NCI-H446 treated with DMSO at 0.1 percent for 48 hours (cell line): ENCODE measurements around the gene POLR3C.
A peak's percentile ranks its signal among the peaks of the same experiment; 100 is the strongest.
"Not testable (repeated sequence)": the region's sequence is repeated elsewhere in the genome, so short reads cannot be mapped to it uniquely, and the experiment has no call there.

Experiments used
- DNase-seq: peaks from one replicate; lab custom pipeline; 2025; lab: John Stamatoyannopoulos, UW

POLR3C gene

GRCh38 chr1:145822779-145823331 lies 1.1 kb upstream of the POLR3C start:
- DNase-seq, result not testable (repeated sequence)

- DNase-seq, result no peak
Observed at GRCh38 chr1:145824499-145824842, 471 bp downstream of the POLR3C start.

DNA sequence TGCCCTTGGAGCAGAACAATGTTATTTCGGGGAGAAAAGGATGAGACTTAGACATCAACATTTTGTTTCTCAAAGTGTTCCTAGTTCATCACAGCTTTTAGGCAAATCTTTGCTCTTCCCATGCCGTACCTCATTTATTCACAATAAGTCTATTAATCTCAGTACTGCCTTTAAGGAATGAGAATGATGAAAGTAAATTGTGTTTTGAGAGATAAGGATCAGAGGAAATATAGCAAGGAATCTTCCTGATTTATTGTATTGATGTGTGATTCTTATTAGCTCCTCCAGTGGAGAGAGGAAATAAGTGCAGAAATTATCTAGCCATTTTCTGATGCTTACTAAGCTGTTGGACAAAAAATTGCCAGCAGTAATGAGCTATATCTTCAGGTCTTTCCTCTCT lies 2.0 kb downstream of the POLR3C start:
- DNase-seq, result no peak

DNA sequence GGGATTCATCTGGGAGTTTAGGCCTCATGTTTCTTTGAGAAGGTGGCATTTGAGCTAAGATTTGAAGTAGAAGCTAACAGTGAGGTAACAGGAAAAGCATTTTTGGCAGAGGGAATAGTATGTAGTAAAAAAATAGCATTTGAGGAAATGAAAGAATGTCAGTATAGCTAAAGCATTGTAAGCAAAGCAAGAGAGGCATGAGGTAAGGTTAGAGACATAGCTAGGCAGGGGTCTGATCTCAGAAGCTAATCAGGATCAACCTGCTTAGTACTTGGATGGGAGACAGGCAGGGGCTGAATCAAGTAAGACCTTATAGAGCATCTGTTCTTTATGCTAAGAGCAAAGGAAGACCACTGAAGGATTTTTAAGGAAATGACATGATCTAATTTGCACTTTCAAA lies 4.0 kb downstream of the POLR3C start:
- no peak for DNase-seq

GRCh38 chr1:145828367-145829026 lies 4.5 kb downstream of the POLR3C start:
- DNase-seq, result no peak

GRCh38 chr1:145830810-145831209 lies 6.8 kb downstream of the POLR3C start:
- not testable (repeated sequence) for DNase-seq

- DNase-seq, result no peak
Observed at GRCh38 chr1:145837656-145838055, 13.7 kb downstream of the POLR3C start.

- no peak for DNase-seq
Observed at GRCh38 chr1:145843031-145843430, 19.0 kb downstream of the POLR3C start.

- DNase-seq, result no peak
Observed at GRCh38 chr1:145845144-145845513, 21.1 kb downstream of the POLR3C start.

DNA sequence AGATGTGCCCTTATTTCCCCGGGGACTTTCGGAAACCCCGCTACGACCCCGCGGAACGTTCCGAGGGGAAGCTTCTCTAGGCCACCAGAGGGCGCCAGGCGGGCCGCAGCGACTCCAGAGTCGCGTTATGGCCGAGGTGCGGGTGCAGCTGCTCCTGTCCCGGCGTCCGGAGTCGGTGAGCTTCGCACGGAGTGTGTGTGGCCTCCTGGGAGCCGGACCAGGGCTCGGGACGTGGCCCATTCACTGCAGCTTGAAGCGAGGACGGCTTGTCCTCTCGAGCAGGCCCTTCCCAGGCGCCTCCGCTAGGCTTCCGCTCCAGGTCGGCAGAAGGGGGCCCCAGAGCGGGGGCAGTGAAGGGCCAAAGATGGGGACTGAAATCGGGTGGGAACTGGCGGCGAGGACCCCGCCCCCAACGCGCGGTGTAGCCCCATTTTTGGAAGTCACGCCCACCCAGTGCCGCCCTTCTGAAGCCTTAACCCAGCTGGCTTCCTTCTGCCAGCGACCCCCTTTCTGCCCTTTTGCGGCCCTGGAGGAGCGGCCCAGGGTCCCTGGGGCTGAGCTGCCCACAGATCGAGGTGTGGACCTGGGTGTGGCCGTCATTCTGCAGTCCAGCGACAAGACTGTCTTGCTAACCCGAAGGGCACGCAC lies 21.6 kb downstream of the POLR3C start, which contains the start of gene NUDT17:
Gene NUDT17, plus strand, starts transcription at position 117 of the 648 bp plus-strand sequence. Its CDS starts 11 bp downstream, at position 128.
- DNase-seq, result peak; percentile 46

GRCh38 chr1:145846201-145846612 lies 22.2 kb downstream of the POLR3C start:
- DNase-seq, result no peak

GRCh38 chr1:145847827-145848226 lies 23.8 kb downstream of the POLR3C start:
- DNase-seq, result no peak

DNA sequence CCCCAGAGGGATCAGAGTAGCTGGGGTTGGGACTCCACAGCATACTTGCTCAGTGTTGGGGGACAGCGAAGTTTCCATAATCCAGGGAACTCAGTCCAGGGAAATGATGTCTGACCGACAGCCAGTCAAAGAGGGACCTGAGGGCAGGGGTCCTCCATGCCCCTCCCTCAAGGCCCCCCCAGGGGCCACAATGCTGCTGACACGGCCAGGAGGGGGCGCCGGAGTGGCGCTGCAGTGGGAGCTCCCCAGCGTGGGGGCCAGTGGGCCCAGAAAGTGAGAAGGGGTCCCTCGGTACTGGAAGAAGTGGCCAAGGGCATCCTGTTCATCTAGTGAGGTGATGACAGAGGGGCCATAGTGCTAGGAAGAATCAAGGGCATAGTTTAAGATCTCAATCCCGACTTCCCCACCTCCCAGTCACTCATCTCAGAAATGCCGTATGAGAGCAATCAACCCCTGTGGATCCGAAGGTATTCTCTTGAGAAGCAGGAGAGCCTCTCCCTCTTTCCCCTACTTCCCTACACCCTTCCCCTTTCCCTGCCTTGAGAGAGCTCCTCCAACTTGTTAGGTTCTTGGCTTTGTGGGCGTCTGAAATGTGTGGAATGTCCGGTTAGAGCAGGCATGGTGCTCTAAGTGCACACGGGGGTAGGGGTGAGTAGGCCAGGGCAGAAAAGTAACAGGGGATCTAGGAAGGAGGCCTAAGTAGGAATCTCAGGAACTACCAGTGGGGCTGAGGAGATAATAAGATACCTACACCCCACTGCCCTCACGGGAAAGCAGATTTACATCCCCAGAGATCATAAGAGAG lies 25.6 kb downstream of the POLR3C start:
- DNase-seq, result no peak

DNA sequence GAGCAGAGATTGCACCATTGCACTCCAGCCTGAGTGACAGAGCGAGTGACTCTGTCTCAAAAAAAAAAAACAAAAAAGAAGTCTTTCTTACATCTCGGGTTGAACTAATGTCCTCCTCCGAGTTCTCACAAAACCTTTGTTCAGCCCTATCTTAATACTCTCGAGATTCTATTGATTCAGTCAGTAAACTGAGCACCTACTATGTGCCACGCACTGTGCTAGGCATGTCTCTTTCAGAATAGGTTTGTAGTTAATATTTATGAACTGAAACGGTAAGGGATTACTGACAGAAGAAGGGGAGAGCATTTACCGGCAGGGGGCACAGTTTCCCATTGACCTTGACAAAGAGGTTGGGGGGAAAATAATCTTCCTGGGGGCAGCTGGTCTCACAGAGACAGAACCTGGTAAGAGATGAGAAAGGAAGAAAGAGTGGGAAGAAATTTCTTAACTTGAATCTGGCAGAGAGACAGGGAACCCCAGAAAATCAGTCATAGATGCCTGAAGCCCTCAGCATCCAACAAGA lies 31.5 kb downstream of the POLR3C start:
- no peak for DNase-seq

DNA sequence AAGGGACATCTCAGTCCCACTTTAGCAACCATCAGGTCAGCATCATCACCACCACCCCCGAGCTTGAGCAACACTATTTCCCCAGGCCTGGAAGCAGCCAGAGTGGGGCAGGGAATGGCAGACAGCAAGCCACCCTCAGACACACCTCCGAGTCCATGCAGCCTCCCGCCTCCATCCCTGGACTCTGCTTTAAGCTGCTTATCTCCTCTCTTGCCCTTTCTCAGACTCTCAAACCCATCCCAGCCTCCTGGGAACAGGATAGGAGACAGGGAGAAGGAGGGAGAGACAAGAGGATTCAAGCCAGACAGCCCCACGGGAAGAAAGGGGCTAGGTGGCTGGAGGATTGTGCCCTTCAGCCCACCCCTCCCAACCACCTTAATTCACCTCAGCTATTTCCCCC lies 33.2 kb downstream of the POLR3C start:
- DNase-seq, result no peak

DNA sequence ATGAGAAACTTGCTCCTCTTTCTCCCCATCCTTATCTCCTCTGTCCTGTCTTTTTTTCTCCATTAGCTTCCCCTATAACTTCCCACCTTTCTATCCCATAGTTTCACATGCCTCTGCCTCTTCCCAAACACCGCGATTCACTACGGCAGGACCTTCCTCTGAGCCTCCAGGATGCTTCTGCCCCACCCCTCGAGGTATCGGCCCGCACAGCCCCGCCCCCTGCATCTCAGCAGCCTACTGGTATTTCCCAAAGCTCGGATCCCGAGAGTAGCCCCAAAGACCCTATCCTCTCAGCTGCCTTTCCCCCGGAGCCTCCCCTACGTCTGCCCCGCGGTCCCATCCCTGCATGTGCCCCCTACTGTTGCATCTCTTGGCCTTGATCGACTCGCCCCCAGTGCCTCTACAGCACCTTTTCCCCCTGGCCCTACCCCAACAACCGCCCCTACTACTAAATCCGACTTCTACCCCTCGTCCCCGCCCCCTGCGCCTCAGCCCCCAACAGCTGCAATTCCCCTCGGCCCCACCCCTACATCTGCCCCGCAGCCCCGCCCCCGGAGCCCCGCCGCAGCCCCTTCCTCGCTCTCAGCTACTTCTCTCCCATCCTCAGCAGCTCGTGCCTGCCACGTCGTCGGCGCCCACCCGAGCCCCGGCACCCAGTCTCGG lies 34.4 kb downstream of the POLR3C start:
- no peak for DNase-seq

DNA sequence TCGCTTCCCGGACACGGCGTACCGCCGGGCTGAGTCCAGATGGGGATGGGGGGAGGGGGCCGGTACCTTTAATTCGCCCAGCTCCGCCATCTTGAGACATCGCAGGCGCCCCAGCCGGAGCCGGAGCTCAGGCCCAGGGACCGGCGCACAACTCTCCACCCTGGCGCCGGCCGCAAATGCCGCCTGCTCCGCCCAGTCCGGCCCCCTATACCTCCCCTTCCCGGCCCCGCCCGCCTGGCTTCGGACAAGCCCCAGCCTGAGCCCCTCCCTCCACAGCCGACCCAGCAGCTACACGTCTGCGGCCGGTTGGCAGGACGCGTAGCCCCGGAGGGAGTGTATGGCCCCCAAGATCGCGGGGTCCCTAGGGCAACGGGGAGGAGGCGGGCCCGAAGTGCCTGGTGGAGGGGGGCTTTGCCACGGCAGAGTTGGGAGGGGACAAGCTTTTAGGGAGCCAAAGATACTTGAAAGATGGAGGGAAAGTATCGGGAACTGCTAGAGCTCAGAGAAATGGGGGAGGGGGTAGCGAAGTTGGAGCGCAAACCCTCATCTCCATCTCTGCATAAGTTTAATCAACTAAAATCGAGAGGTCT lies 35.0 kb downstream of the POLR3C start, which contains the start of gene PIAS3:
Gene PIAS3, minus strand, starts transcription at position 181 of the 590 bp plus-strand sequence. Its CDS starts 91 bp downstream, at position 90.
- DNase-seq, result peak; percentile 89

DNA sequence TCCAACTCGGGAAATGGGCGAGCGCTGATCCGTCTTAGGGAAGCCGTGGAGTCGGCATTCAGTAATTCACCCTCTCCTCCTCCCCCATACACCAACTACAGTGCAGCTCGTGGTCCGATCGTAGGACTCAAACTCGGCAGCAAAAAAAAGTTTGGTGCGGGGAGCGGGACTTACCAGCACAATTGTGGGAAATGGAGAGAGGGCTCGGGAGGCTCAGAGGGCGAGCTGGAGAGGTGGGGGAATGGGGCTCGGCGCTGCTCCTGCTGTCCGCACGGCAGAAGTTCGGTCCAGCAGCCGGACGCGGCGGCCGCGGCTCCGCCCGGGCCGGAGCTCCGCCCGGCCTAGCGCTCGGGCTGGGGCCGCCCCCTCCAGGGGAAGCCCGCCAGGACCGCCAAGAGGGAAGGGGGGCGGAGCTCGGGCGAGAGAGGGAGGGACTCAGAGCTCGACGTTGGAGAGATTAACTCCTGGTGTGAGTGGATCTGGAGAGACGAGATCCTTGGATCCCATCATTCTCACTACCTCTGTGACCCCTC lies 35.6 kb downstream of the POLR3C start:
- DNase-seq, result peak; percentile 63

DNA sequence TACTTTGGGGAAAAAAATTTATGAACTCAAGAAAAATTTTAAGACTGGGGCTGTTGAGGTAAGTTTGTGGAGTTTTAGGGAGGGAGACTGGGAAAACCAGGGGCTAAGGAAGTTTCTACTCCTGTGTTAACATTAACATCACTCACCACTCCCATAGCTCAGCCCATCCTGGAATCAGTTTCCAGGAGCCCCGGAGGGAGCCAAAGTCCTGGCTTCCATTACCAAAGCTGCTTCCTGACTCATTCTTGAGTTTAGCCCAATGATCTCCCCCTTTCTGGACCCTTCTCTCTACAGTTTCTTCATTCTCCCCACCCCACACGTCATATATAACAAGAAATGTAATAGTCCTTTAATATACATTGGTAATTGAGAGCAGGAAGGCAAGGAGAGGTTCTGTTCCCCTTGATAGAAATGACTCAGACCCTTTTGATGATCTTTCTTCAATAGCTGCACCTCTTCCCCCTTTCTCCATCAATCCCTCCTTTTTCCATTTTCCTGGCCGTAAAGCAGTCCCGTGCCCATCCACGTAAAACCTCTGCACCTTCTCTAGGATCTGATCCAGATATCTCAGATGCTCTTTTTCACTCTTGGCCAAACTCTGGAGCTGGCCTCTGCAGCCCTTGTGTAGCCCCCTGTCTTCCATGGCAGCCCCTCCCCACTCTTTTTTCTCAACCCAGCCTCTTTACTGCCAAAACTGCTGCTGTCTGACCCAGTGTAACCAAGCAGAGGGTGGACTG lies 39.5 kb downstream of the POLR3C start:
- DNase-seq, result no peak

DNA sequence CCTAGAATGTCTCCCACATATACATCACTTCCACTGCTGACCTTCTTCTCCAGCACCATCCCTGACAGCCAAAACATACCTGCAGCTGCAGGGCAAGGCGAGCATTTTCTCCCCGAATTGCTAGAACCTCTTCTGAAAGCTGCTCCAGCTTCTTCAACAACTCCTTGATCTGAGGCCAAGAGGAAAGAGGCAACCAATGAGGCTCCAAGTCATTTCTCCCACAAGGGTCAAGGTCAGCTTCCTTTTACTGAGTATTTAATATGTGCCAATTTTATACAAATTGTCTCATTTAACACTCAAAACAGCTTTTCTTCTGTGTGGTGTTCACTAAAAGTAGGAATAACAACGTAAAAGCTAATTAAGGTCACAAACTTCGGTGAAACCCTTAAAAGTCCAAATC lies 44.2 kb downstream of the POLR3C start:
- no peak for DNase-seq
